GM21737 (cell line): ENCODE data around the gene LEMD2.

Experiments used
- ATAC-seq: cut with Tn5 transposase; IDR thresholded peaks from one replicate; pipeline ENCODE4 v1.9.1; 2021; ENCODE audit warnings: mild to moderate bottlenecking, moderate library complexity; ENCODE audit not compliant: unreplicated experiment

The LEMD2 gene

DNA sequence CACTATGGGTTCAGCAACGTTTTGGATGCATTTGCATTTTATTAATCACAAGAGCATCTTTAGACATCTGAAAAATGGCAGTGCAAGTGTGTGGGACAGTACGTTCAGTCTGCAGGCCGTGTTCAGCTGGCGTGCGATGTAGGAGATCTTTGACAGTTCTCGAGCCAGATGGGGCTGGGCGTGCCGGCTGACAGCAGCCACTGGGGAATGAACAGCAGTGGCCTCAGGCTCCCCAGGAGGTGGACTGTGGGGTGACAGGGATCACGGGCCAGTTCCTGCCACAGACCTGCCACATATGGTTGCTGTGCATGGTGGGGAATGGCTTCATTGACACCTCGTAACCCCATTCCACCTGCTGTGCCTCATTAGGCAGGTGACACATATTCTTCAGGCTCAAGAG lies 31.3 kb upstream of the LEMD2 start:
- no peak for ATAC-seq

DNA sequence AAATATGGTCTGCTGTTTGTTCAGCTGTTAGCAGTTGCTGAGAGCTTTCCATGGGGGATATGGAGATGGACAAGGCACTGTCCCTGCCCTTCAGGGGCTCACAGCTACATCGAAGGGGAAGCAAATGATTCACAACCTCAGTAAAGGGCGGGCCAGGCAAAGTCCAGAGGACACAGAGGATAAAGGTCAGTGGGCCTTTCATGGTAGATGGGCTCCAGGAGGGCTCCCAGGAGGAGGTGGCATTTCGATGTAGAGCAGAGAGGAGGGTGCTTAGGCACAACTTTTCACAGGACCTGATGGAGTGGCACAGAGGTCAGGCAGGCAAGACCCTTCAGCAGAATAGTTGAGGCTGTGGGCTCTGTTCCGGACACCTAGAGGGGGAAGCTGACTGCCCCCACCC lies 30.1 kb upstream of the LEMD2 start:
- ATAC-seq = no peak

DNA sequence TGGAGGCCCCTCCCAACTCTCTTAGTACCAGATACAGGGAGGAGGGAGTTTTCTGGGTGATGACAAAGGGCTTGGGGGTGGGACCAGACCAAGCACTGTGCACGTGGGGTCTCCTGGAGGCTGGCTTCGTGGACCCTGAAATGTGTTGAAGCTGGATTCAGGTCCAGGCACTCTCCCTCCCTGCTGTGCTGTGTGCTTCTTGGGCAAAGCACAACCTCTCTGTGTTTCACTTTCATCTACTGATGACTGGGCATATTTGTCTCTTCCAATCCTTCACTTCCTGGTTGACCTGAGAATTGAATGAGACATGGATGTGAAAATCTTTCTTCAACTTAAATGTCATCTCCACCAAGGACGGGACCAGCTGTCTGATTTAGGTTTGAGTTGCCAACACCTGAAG lies 29.4 kb upstream of the LEMD2 start:
- no peak for ATAC-seq

DNA sequence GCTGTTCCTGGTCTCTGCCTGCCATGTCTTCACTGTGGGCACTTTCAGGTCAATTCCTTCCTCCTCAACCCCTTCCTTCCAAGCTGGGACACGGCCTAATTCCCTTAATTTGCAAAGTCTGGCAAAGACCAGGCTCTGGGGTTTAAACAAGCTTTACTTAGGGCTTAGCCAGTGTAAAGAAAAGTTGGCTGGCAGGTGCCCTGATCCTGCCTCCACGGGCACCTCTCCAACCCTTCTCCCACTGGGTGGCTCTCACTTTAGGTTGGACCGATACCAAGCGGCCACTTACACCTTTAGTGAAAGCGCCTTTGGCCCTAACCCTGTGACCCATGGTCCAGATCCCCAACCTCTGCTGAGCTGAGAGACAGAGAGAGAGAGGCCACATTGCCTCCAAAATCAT lies 28.6 kb upstream of the LEMD2 start:
- ATAC-seq = no peak

DNA sequence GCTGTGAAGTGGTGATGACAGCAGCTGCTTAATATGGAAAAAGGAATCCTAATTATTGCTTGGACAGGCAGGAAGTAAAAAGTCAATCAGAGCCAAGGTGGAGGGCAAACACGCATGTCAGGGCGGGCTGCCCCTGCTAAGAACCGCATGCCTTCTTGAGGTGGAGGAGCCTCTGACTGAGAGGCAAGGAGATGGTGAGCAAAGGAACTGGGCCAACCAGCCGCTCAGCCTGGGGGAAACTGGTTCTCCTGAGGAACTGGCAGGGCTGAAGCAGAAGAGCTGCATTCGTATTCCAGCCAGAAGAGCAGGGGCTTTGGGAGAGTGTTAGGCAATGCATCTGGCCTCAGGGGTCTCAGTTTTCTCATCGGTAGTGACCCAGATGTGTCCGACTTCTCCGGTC lies 28.0 kb upstream of the LEMD2 start:
- ATAC-seq = no peak

DNA sequence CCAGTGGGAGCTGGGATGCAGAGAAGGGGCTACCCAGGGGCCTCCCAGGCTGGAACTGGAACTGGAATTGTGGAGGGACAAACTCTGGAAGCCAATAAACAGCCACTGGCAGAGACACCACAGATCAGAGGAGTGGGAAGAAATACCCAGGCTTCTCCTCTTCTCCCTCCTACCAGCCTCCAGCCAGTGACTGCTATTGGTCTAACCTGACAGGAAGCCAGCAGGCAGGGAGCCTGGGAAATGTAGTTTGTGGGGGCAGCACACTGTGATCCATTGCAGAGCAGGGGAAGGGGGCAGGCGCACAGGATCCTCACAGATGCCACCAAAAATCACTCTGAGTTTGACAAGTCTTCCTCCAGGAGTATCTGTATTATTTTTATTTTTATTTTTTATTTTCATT lies 26.9 kb upstream of the LEMD2 start:
- ATAC-seq = no peak

DNA sequence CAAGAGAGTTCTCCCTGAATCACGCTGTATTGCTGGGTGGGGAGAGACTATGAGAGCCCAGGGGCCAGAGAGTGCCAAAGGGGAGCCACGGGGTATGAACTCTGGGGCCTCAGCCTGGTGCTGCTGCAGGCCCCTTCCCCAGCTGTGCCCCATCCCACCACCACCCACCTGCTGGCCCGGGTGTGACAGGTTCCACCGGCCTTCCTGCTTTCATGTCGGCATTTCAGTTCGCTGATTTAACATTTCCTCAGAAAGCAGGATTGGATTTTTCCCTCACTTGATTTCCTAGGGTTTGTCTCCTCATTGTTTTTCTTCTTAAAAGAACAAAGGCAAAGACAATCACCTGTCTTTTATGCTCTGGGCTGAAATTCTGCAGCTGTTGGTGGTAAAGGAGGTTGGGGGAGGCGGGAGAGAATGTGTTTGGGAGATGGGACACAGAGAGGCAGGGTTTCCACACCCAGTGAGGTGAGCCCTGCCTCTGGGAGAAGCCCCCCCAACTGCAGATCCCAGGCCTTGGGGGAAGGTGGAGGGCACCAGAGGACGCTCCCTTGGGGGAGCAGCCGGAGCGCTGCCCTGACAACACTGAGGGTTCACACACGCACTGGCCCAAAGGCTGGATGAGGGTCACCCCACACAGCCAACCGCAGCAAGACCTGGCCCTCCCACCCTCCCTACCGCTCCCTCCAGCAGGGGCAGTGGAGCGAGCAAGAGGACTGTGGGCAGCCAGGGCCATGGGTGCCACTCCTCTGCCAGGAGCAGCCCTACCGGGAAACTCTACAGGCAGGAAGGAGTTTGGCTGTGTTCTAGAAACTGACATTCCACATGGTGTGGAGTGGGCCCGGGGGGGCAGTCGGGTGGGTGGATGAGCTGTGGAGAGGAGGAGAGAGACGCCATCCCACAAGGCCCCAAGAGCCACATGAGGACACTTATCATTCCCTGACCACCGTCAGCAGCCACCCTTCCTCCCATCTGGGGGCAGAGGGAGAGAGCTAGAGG lies 25.4 kb upstream of the LEMD2 start:
- no peak for ATAC-seq

DNA sequence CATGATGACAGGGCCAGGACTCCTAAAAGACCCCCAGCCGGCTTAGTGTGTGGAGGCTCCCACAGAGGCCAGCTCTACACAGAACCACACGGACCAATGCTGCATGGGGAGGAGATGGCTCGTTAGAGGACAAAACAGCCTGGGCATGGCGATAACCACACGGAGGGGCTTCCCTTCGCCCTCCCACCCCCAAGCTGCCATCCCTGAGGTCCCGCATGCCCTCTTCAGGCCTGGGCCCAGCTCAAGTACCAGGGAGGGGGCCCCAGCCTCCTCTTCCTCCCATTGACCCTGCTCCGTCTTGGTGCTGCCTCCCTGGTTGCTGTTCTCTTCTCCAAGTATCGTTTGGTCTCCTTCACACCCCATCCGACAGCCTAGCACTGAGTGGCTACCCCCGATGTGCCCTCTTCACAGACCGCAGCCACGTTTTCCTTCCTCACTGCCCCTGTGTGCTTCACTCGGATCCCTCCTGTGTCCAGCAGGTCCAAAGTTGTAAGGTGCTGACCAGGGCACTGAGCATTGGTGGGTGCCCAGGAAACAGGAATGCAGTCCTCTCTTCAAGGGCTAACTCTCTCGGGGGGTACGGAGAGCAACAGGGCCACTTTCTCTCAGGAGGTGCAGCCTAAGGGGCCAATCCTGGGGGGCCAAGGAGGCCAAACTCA lies 24.4 kb upstream of the LEMD2 start:
- ATAC-seq = no peak

DNA sequence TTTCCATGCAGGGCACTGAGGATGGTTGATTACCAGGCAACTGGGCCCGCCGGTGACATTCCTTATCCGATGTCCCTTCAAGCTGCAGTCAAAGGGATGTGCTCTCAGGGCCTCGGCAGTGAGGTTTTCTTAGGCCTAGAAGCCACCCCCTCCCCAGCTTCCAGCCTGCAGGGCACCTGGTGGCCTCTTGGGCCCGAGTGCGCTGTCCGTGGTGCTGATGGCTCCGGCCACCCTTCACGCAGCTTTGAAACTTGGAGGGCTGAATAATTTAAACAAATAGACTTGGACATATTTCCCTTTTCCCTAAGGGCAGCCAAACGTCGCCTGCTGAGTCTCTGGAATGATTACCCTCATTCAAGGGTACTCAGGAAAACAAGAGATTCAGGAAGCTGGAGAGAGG lies 23.7 kb upstream of the LEMD2 start:
- ATAC-seq = no peak

DNA sequence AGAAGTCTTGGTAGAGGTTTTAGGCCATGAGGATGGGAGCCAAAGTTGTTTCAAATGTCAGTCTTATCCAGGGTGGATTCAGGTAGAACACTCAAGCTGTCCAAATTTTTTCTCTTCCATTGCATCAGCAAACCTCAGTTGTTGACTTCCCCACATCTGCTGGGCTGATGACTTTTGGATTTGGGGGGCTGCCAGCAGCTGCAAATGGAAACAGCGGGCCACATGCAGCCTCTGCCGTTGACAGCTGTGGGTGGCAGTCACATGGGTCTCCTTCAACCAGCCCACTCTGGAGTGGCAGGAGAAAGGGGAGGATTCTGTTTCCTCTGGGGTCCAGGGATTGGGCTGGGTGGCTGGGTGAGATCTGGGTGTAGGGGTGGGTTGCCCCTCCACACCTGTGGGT lies 20.7 kb upstream of the LEMD2 start:
- ATAC-seq = no peak

DNA sequence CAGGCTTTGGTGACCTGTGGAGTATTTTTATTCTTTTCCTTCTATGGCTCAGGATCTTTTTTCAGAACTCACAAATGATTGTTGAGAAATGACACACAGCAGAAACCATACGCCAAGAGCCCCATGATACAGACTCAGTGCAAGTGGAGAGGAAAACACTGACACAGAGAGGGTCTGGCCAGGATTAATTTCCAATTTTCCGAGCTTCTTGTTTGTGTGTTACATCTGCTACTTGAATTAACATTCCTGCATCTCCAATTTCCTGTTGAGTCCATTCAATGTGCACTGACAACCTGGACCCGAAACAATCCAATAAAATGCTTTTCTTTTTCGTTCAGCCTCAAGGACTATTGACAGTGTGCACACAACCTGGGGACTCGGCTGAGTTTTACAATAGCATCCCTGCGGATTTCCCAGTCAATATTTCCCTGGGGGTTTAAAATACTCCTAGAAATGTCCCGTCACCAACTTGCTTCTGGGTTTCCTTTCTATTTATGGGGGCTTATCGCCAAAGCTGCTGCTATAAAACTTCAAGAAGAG lies 19.8 kb upstream of the LEMD2 start:
- ATAC-seq = no peak

DNA sequence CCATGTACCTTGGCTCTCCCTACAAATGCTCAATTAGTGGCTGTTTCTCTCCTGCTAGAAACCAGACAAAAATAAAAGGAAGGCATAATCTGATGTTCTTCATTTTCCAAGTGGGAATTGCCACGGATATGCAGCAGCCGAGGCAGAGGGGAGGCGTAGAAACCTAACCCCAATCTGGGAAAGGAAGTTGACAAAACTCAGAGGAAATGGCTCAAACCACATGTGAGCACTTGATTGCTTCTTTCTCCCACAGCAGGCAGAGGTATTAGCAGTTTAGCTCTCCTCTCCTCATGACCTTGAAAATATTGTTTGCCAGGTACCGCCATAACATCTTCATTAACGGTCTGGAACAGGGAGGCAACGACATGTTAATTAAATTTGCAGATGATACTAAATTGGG lies 18.7 kb upstream of the LEMD2 start:
- no peak for ATAC-seq

DNA sequence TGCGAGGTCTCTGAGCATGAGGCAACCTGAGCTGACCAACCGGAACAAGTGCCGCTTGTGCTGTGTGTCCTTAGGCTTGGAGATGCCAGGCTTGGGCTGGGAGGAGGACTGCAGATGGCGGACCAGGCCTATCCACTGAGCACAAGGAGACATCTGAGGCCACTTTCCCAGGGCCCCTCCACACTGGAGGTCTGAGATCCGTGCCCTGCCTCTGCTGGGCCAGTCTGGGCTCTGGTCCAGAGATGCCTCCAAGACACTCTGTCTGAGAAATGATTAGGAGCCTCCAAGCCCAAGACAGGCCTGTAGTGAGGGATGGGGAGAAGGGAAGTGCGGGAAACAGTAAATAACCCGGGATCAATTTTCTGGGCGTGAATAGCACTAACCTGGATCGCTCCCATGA lies 17.9 kb upstream of the LEMD2 start:
- ATAC-seq = no peak

DNA sequence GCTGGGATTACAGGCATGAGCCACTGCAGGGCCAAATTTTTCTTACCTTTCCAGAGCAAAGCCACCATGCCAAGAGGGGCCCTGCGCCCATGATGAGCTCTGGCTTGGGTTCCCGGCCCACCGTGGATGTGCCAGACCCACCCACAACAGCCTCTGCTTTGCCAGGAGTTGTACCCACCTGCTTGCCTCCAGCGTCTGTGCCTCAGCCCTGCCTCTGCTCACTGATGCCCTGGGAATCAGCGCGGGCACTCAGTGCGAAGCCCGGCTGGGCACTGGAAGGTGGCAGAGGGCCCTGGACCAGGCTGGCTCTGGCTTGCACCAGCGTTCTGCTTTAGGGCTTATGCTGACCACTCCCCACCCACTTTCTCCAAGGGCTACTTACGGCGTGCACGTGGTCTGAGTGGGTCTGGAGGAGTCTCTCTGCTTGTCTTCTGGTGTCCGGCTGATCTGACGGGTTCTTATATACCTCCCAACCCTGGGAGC lies 14.7 kb upstream of the LEMD2 start, which contains the start of gene MLN:
TSS of gene MLN (minus strand) at position 433 of the 483 bp plus-strand sequence. CDS start 2,840 bp downstream, outside the sequence.
- no peak for ATAC-seq

DNA sequence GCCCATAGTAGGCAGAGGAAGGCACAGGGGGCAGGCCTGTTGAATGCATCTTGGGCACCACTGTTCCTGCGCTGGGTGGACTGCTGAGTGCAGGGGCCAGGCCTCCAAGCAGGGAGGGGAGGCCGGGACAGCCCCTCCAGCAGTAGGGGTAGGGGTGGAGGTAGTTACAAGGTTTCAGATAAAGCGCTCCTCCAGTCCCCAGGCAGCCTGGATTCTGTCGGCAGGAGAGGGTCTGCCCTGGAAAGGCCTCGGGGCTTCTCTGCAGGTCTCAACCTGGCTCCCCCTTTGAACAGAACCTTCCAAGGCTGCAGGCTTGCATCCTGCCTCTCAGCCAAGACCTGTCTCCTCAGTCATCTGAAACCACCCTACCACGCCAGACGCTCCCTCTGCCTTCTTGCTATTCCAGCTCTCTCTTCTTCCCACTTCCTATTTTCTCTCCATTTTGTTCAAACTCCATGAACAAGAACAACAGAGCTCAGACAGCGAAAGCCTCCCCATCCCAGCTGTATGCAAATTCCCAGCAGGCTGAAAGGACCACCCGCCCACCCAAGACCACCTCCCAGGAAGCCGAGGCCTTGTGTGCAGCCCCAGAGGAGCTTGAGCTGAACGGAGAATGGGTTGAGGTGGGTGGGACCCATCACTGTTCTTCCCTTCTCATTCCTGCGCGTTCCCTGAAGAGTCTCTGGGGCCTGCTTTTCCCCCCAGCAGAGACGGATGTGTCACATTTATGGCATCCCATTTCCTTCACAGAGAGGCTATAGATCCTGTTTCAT lies 13.4 kb upstream of the LEMD2 start:
- ATAC-seq = no peak

DNA sequence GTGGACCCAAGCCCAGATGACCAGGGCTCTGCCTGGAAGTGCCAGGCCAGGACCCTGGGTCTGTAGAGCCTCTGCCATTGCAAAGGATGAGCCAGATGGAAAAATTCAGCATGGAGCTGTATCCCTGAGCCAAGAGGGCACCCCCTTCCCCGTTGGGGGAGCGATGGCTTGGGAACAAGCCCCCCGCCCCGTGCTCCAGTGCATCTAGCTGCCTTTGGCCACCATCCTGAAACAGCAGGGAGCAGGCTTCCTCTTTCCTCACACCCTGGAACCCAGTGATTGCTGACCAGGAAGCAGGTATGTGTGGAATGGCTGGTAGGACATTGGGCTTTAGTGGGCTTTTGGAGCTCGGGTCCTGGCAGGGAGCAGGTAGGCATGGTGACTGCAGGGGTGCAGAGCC lies 12.7 kb upstream of the LEMD2 start:
- ATAC-seq = no peak

DNA sequence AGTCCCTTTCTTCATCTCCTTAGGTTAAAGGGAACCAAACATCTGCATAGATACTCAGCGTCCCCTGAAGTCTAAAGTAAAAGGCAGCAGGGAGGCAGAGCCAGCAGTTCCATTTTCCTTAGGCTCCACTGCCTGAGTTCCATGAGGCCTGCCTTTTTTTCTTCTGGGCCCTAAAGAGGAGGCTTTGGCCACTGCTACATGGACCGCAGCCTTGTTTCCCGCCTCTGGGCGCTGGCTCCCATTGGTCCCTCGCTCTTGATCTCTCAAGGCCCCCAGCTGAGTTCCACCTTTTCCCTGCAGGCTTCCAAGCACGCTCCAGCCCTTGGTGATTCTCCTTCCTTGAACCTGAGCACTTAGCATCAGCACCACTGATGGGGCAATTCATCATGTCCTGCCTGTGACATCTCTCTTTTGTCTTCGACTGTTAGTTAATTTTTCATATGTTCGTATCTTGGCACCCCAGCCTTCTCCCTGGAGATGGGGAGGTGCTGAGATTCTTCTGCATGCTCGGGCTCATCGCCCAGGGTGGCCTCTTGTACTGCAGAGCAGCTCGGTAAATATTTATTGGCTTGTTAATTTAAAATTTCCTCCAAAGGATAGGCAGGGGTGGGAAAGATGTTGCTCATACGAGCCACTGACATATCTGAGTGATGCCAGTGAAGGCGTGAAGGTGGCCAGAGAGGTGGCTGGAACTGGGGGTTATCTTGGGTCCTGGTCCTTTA lies 11.5 kb upstream of the LEMD2 start:
- ATAC-seq = no peak

DNA sequence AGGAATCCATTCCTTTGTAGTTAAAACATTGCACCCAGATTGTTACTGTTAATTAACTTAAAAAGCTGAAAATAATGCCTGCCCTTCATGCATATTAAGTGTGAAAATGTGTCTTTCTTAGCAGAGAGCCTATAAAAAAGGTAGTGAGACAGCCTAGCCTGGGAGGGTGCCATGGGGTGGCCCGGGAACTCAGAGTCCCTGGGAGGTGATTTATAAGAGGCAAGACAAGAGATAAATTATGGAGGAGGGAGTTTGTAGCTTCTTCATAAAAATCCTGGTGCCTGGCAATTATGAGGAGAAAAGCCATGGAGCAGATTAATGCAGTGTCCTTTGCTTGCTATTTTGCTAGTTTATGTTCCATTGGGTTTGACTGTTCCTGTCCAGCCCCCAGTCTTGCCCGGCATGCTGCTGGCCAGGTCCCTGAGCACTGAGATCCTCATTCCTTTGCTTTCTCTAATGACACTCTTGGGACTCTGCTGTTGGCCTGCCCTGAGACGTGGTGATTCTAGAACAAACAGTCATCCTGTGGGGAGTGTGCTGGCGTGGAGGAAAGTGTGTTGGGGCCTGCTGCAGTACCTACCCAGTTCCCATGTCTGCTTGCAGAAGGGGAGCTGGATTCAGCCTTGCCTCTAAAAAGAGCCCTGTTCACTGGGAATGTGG lies 10.7 kb upstream of the LEMD2 start:
- no peak for ATAC-seq

DNA sequence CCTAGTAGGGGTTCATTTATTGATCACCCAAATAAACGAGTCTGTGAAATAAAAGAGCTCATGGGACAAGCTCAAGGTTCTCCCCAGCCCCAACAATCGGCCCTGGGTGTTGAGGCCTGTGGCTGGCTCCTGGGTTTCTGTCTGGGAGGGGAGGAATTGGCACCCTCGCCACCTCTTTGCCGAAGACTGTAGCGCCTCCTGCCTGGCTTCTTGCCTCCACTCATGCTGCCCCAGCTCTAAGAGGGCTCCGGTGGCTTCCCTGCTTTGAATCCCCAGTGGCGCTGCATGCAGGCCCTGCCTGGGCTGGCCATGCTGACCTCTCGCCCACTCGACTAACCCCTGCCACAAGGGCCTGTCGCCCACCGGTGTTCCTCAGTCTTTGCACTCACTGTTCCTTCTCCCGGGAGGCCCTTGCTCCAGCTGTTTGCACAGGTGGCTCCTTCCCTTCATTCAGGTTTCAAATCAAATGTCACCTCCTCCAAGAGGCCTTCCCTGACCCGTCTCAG lies 9.5 kb upstream of the LEMD2 start:
- ATAC-seq = no peak
